HepG2 (cell line): ENCODE data around the gene RNF25. TPM values are rescaled to one million over a fixed set of nuclear protein-coding genes. Genes with fewer than 3 reads are reported as not detected.

Experiments used
- ATF7 ChIP-seq, 2 experiments: fragments of 450-650 bp in 1 of 2; sonication (generic) in 1 of 2; formaldehyde crosslinking in 1 of 2; IDR thresholded peaks; 2 replicates each; pipeline versions ENCODE4 v1.4.0 to v1.6.1; 2016 to 2020; ENCODE audit warnings: antibody characterized with exemption in 1 of 2, mild to moderate bottlenecking in 1 of 2, missing genetic modification reagents in 1 of 2
- ATF7-NPFF ChIP-seq: sonication (generic); formaldehyde crosslinking; IDR thresholded peaks from 2 replicates; pipeline ENCODE4 v1.8.1; 2023; ENCODE audit warnings: mild to moderate bottlenecking, low read depth, missing genetic modification reagents, moderate library complexity
- CAMTA2 ChIP-seq: sonication (generic); formaldehyde crosslinking; IDR thresholded peaks from 2 replicates; pipeline ENCODE4 v1.4.0; 2020; ENCODE audit warnings: mild to moderate bottlenecking, missing genetic modification reagents, borderline replicate concordance
- CREB1 ChIP-seq, 2 experiments: fragments of 450-650 bp in 1 of 2; IDR thresholded peaks; 2 replicates each; pipeline ENCODE4 v1.6.1; 2016 to 2017; ENCODE audit warnings: control low read depth in 1 of 2, mild to moderate bottlenecking in 1 of 2, missing compliant biosample characterization in 1 of 2, missing genetic modification characterization in 1 of 2
- ELF4 ChIP-seq: sonication (generic); formaldehyde crosslinking; IDR thresholded peaks from 2 replicates; pipeline ENCODE4 v1.5.0; 2020; ENCODE audit warnings: missing genetic modification reagents, mild to moderate bottlenecking, moderate library complexity, borderline replicate concordance
- HNRNPUL1 ChIP-seq: fragments of 200-400 bp; formaldehyde crosslinking; IDR thresholded peaks from 2 replicates; pipeline ENCODE4 v1.6.1; 2017; ENCODE audit warnings: low read depth, mild to moderate bottlenecking, low read length, moderate library complexity
- JDP2 ChIP-seq: sonication (generic); formaldehyde crosslinking; IDR thresholded peaks from 2 replicates; pipeline ENCODE4 v1.8.1; 2022; ENCODE audit warnings: missing genetic modification reagents, borderline replicate concordance
- KLF6 ChIP-seq: IDR thresholded peaks from 2 replicates; pipeline ENCODE4 v1.8.0; 2016; ENCODE audit warnings: missing biosample characterization, missing genetic modification reagents
- TCF12 ChIP-seq, 2 experiments: fragments of 450-650 bp in 1 of 2; sonication (generic) in 1 of 2; formaldehyde crosslinking in 1 of 2; IDR thresholded peaks; 2 replicates each; pipeline versions ENCODE4 v1.6.1 to v1.8.0; 2017 to 2022; ENCODE audit warnings: antibody characterized with exemption in 1 of 2, mild to moderate bottlenecking in 1 of 2, missing genetic modification reagents in 1 of 2, moderate library complexity in 1 of 2
- ZNF225 ChIP-seq: sonication (generic); formaldehyde crosslinking; IDR thresholded peaks from 2 replicates; pipeline ENCODE4 v1.4.0; 2020; ENCODE audit warnings: mild to moderate bottlenecking, missing genetic modification reagents
- ZNF556 ChIP-seq: sonication (generic); formaldehyde crosslinking; IDR thresholded peaks from 2 replicates; pipeline ENCODE4 v1.4.0; 2020; ENCODE audit warnings: mild to moderate bottlenecking, missing genetic modification reagents, borderline replicate concordance
- ZNF569 ChIP-seq: sonication (generic); formaldehyde crosslinking; IDR thresholded peaks from 2 replicates; pipeline ENCODE4 v1.5.0; 2020; ENCODE audit warnings: mild to moderate bottlenecking, missing genetic modification reagents, moderate library complexity, borderline replicate concordance
- ZNF570 ChIP-seq: sonication (generic); formaldehyde crosslinking; IDR thresholded peaks from 2 replicates; pipeline ENCODE4 v1.4.0; 2020; ENCODE audit warnings: mild to moderate bottlenecking, missing genetic modification reagents, borderline replicate concordance
- ZNF598 ChIP-seq: sonication (generic); formaldehyde crosslinking; IDR thresholded peaks from 2 replicates; pipeline ENCODE4 v1.5.1; 2020; ENCODE audit warnings: mild to moderate bottlenecking, missing genetic modification reagents, borderline replicate concordance
- ZNF879 ChIP-seq: sonication (generic); formaldehyde crosslinking; IDR thresholded peaks from 2 replicates; pipeline ENCODE4 v1.8.1; 2023; ENCODE audit warnings: missing genetic modification reagents
- polyA plus RNA-seq, 8 experiments: library from polyadenylated mRNA; depleted of rRNA in 3 of 8; stranded (reverse) in 7 of 8; unstranded in 1 of 8; fragments of >200 nt; fragmentation: Illumina TruSeq in 4 of 8; extraction: Trizol in 4 of 8; gene quantifications; 2 replicates each; pipeline versions ENCODE4 v1.2.1 to v1.2.3, GENCODE V29; 2011 to 2016; ENCODE audit warnings: low read depth in 4 of 8, missing spikeins in 1 of 8, mixed read lengths in 1 of 8; ENCODE audit not compliant: insufficient read depth in 1 of 8
- total RNA-seq, 5 experiments: library from RNA; depleted of rRNA; stranded (reverse); fragments of >200 nt; fragmentation: Illumina TruSeq; extraction: Trizol; gene quantifications; 2 replicates each; pipeline ENCODE4 v1.2.3, GENCODE V29; 2016; ENCODE audit warnings: low read depth in 1 of 5
- TF ChIP-seq, protein P1 (sequence below): sonication (generic); formaldehyde crosslinking; IDR thresholded peaks from 2 replicates; pipeline ENCODE4 v1.4.0; 2020; ENCODE audit warnings: missing genetic modification reagents, mild to moderate bottlenecking, borderline replicate concordance
- TF ChIP-seq, protein P2 (sequence below): IDR thresholded peaks from 2 replicates; pipeline ENCODE4 v1.6.1; 2016; ENCODE audit warnings: low read depth
- TF ChIP-seq, protein P3 (sequence below): sonication (generic); formaldehyde crosslinking; IDR thresholded peaks from 2 replicates; pipeline ENCODE4; 2020; ENCODE audit warnings: missing genetic modification reagents, mild to moderate bottlenecking, borderline replicate concordance
- TF ChIP-seq, protein P4 (sequence below): sonication (generic); formaldehyde crosslinking; IDR thresholded peaks from 2 replicates; pipeline ENCODE4 v1.5.1; 2020; ENCODE audit warnings: missing genetic modification reagents, mild to moderate bottlenecking, borderline replicate concordance

The RNF25 gene
- total and polyA plus RNA-seq, 2 of the 13 experiments (the other 11 are each of a cell fraction or from before 2014, with no cell fraction given), result 37.0 to 87.6 TPM

DNA sequence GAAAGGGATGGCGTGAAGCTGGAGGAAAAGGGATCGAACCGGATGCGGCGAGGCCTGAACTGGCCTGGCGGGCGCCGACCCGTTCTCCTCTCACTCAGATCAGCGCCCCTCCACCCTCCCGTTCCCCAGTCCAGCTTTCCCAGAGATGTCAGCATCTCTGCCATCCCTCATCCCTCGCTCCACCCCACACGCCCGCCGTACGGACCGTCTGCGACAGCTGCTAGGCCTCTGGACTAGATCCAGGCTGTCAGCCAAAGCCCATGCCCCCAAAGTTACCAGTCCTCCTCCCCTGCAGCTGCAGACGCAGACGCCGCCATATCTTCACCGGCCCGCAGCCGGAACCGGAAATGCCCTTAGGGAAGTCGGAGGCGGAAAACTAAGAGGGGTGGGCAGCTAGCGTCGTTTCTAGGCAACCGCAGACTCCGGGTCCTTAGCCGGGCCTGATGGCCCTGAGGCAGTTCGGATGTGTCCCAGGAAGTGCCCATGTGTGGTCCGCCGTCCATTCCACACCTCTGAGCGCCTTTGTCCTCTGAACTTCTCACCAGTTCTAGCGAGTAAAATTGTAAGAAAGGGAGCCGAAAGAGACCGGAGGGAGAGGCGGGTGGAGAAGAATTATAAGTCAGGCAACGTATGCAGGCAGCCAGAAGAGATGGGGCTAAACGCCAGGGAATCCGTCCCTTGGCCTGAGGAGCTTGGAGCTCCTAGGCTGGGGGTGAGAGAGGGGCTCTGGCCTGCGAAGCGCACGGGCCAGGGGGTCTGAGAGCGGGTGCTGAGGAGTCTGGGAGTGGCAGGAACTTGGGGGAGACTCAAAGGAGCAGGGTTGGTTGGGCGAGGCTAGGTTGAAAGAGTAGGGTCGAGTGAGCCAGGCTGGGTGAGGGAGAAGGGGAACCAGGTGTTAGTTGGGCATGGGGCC, at the start of gene RNF25, which contains the start of gene STK36 (continued):
- TF ChIP-seq, protein P1, sequence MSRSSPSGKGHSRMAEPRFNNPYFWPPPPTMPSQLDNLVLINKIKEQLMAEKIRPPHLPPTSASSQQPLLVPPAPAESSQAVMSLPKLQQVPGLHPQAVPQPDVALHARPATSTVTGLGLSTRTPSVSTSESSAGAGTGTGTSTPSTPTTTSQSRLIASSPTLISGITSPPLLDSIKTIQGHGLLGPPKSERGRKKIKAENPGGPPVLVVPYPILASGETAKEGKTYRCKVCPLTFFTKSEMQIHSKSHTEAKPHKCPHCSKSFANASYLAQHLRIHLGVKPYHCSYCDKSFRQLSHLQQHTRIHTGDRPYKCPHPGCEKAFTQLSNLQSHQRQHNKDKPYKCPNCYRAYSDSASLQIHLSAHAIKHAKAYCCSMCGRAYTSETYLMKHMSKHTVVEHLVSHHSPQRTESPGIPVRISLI (CRISPR knock-in tag), result no peak; the same call in 1 of the 2 replicates
- TF ChIP-seq KLF6 (CRISPR knock-in tag) (peak; percentile 85), ZNF598 (peak; percentile 74; the same call in 1 of the 2 replicates), ZNF570 (CRISPR knock-in tag) (0 out of 2 replicates have a peak, but pooled peaks have one; percentile 56), JDP2 (CRISPR knock-in tag) (no peak), ELF4 (CRISPR knock-in tag) (peak; percentile 69; the same call in 1 of the 2 replicates), ZNF225 (CRISPR knock-in tag) (peak; percentile 91), ATF7-NPFF (CRISPR knock-in tag) (peak; percentile 78), CAMTA2 (CRISPR knock-in tag) (peak; percentile 89), ZNF556 (CRISPR knock-in tag) (peak; percentile 80; the same call in 1 of the 2 replicates), TCF12 (IDR thresholded peaks at IDR 0.05) (no peak), TCF12 (CRISPR knock-in tag; IDR thresholded peaks at IDR 0.05) (no peak), ZNF879 (CRISPR knock-in tag) (0 out of 2 replicates have a peak, but pooled peaks have one; percentile 8), ZNF569 (CRISPR knock-in tag) (no peak), HNRNPUL1 (no peak), ATF7 (IDR thresholded peaks at IDR 0.05) (no peak), ATF7 (CRISPR knock-in tag; IDR thresholded peaks at IDR 0.05) (no peak), CREB1 (IDR thresholded peaks at IDR 0.05) (no peak), CREB1 (CRISPR knock-in tag; IDR thresholded peaks at IDR 0.05) (no peak; the same call in 1 of the 2 replicates)
- TF ChIP-seq, protein P2, sequence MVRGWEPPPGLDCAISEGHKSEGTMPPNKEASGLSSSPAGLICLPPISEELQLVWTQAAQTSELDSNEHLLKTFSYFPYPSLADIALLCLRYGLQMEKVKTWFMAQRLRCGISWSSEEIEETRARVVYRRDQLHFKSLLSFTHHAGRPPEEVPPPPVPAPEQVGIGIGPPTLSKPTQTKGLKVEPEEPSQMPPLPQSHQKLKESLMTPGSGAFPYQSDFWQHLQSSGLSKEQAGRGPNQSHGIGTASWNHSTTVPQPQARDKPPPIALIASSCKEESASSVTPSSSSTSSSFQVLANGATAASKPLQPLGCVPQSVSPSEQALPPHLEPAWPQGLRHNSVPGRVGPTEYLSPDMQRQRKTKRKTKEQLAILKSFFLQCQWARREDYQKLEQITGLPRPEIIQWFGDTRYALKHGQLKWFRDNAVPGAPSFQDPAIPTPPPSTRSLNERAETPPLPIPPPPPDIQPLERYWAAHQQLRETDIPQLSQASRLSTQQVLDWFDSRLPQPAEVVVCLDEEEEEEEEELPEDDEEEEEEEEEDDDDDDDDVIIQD (CRISPR knock-in tag), result no peak
- TF ChIP-seq, protein P3, sequence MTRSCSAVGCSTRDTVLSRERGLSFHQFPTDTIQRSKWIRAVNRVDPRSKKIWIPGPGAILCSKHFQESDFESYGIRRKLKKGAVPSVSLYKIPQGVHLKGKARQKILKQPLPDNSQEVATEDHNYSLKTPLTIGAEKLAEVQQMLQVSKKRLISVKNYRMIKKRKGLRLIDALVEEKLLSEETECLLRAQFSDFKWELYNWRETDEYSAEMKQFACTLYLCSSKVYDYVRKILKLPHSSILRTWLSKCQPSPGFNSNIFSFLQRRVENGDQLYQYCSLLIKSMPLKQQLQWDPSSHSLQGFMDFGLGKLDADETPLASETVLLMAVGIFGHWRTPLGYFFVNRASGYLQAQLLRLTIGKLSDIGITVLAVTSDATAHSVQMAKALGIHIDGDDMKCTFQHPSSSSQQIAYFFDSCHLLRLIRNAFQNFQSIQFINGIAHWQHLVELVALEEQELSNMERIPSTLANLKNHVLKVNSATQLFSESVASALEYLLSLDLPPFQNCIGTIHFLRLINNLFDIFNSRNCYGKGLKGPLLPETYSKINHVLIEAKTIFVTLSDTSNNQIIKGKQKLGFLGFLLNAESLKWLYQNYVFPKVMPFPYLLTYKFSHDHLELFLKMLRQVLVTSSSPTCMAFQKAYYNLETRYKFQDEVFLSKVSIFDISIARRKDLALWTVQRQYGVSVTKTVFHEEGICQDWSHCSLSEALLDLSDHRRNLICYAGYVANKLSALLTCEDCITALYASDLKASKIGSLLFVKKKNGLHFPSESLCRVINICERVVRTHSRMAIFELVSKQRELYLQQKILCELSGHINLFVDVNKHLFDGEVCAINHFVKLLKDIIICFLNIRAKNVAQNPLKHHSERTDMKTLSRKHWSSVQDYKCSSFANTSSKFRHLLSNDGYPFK (CRISPR knock-in tag), result peak; percentile 89
- TF ChIP-seq, protein P4, sequence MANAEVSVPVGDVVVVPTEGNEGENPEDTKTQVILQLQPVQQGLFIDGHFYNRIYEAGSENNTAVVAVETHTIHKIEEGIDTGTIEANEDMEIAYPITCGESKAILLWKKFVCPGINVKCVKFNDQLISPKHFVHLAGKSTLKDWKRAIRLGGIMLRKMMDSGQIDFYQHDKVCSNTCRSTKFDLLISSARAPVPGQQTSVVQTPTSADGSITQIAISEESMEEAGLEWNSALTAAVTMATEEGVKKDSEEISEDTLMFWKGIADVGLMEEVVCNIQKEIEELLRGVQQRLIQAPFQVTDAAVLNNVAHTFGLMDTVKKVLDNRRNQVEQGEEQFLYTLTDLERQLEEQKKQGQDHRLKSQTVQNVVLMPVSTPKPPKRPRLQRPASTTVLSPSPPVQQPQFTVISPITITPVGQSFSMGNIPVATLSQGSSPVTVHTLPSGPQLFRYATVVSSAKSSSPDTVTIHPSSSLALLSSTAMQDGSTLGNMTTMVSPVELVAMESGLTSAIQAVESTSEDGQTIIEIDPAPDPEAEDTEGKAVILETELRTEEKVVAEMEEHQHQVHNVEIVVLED (CRISPR knock-in tag), result peak; percentile 84; the same call in 1 of the 2 replicates
